HG03103 (cell line): ENCODE data around the gene TOP2A.

Experiments
- ATAC-seq: cut with Tn5 transposase; IDR thresholded peaks from one replicate; pipeline ENCODE4 v1.9.1; 2021; ENCODE audit warnings: low read depth; ENCODE audit not compliant: unreplicated experiment

TOP2A gene

GRCh38 chr17:40417609-40418427, at the start of gene TOP2A:
TOP2A (minus strand) TSS chr17:40417896; CDS start chr17:40417791, 105 bp downstream.
- peak; percentile 93 for ATAC-seq

- ATAC-seq: no peak
These were observed 49.7 kb upstream of the TOP2A start for GRCh38 chr17:40467281-40467867.

DNA sequence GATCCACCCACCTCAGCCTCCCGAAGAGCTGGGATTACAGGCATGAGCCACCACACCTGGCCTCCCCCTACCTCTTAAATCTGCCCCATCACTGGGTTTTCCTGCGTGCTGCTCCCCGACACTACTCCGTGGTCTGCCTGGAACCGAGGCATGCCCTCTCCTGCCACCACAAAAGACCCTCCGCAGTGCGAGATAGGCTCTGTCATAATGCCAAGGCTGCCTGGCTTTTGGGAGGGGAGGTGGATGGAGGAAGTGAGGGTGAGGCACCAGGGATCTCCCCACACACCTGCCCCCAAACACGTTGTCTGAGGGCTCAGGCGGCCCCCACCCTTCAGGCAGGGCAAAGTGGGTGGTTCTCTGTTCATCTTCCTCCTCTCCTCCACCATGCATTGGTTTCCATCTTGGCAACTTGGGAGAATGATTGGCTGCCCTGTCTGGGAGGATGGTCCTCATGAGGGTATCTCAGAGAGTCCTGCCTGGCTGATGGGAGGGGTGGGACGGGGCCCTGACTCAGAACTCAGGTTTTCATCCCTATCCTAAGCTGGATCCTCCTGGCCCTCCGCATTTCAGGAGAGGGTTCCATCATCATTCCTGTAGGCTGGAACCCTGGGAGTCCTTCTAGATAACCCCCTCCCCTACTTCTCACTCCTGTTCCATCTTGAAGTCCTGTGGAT, 48.7 kb upstream of the TOP2A start:
- ATAC-seq: no peak

DNA sequence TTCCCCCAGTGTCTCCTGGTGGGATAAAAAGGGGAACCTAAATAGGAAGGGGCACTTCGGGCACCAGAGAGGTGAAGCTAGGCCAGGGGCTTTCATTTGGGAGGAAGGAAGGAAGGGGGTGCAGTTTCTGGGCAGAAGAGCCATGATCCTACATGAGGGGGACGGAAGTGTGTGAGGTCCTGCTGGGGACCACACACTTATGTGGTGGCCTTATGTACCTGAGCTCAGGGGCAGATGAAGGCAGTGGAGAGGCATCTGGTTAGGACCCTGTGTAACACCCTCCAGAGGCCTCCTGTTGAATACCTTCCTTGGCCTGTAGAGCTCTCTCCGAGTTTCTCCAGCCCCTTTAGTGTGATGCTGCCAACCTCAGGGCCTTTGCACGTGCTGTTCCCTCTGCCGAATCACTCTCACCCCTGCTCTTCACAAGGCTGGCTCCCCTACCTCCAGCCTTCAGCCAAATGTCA, 46.7 kb upstream of the TOP2A start:
- no peak for ATAC-seq

- ATAC-seq: no peak
These were observed 45.4 kb upstream of the TOP2A start for GRCh38 chr17:40463122-40463550.

- no peak for ATAC-seq
These were observed 44.8 kb upstream of the TOP2A start for GRCh38 chr17:40462343-40463121.

GRCh38 chr17:40461732-40462342, 44.1 kb upstream of the TOP2A start:
- no peak for ATAC-seq

GRCh38 chr17:40460968-40461731, 43.5 kb upstream of the TOP2A start:
- ATAC-seq: no peak

DNA sequence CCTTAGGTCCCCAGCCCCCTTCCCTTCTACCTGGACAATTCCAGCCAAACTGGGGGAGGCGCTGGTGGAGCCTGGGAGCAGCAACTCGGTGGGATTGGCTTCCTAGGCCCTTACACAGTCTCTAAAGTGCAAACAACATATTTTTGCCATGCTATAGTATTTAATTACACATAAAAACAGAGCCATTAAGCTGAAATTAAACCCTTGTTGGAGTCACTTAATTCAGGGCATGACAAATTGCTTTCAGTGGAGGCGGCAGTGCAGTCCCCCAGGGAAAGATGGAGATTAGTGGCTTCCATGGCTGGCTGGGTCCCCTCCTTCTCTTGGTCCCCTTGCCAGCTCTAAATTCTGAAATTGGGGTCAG, 42.9 kb upstream of the TOP2A start:
- ATAC-seq: no peak

GRCh38 chr17:40459636-40460603, 42.2 kb upstream of the TOP2A start:
- ATAC-seq: no peak

DNA sequence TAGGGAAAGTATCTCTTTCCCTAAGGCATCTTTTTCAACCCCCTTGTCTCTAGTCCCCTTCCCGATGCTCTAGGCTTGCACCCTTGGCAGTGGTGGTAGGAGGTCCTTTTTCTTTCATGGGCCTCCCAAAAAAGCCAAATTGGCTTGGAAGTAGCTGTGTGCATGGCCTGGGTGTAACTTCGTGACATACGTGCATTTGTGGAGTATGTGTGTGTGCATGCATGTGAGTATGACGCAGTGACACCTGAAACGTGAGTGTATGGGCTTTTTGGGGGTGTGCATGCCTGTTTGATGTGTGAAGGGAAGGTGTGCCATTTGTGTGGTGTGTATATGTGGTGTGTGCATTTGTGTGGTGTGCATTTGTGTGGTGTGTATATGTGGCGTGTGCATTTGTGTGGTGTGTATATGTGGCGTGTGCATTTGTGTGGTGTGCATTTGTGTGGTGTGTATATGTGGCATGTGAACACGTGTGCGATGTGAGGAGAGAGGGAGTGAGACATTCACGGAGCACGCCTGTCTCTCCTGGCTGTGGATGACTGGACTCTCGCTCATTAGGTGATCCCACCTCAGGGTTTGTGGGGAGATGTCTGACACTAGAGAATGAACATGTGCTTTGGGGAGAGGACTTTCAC, 41.3 kb upstream of the TOP2A start:
- no peak for ATAC-seq

DNA sequence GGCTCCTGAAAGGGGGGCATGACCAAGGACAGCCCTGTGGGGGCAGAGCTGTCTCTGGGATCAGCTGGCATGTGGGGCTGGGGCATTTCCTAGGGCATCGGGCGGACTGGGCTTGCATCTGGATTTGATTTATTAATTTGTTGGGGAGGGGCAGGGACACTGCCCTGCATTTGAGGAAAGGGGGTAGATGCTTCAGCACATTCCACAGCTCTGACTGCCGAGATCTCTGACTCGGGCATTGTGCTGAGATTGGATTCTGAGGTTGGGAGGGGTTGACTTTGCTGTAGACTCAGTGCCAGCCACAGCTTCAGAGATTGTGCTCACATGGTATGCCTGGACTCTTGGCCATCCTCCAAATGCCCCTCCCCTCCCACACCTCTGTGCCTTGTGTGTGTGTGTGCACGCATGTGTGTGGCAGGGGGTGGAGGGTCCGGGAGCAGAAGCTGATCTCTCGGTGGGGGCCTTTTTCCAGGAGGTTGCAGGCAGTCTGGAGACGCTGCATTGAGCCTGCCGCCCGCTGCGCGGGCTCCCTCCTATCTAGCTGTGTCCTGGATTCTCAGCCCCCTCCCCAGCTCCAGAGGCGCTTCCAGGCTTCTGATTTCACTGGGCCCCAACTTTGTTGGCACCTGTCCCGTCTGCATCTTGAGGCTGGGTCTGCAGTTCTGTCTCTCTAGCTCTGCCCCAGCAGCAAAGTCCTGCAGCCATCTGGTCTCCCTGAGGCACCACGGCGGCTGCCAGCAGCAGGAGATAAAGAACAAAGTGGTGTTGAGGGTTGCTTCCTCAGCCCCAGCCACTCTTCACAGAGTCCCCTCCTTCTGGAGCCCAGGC, 40.5 kb upstream of the TOP2A start:
- ATAC-seq: no peak

DNA sequence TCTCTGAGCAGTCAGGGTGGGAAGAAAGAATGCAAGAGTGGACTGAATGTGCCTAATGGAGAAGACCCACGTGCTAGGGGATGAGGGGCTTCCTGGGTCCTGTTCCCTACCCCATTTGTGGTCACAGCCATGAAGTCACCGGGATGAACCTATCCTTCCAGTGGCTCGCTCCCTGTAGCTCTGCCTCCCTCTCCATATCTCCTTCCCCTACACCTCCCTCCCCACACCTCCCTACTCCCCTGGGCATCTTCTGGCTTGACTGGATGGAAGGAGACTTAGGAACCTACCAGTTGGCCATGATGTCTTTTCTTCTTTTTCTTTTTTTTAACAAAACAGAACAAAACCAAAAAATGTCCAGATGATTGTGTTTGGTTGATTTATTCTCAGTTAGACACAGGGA, 39.7 kb upstream of the TOP2A start:
- no peak for ATAC-seq

GRCh38 chr17:40456396-40456951, 38.8 kb upstream of the TOP2A start:
- ATAC-seq: no peak

DNA sequence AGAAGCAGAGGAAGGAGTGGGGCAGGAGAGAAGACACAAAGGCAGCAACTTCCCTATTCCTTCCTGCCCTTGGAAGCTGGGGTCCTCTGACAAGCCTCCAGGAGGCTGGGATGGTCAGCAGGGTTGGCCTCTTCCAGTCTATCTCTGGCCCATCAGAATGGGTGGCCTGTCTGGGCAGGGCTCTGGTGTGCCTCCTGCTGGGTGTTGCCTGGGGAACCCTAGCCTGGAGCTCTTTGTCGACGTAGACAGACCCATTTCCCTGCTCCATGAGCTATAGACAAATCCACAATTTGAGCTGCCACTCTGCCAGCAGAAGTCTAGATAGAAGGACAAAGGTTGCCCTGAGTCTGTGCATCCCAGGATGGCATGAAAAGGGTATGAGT, 36.9 kb upstream of the TOP2A start:
- no peak for ATAC-seq

GRCh38 chr17:40453881-40454612, 36.4 kb upstream of the TOP2A start:
- ATAC-seq: no peak
